ENCODE results near the gene COPZ2. TPM values are rescaled to one million over a fixed set of nuclear protein-coding genes. Genes with fewer than 3 reads are reported as not detected.
"Not testable (repeated sequence)": the region's sequence is repeated elsewhere in the genome, so short reads cannot be mapped to it uniquely, and the experiment has no call there.

COPZ2 gene
- total RNA-seq, 1 donor from 2014 or later: 50.6 TPM

DNA sequence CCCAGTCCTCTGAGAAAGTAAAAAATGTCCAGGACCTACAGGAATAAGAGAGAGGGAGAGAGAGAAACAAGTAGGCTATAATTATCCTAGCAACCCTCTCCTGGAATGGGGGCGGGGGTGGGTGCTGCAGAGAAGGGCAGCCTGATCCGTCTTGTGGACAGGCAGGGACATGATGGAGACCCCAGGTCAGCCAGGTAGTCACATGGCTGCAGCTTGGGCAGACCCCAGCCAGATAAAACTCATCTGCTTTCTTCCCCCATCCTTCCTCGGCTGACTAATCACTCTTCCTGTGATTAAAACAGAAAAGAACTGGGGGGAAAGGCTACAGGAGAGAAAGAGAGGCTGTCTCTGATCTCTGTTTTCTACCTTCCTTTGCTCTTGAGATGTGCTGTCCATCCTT, 32.6 kb downstream of the COPZ2 start:
- Histone ChIP-seq H3K36me3 (no peaks in the 10 kb centered on the region), H3K9me3 (replicated peaks) (no peaks in the 10 kb centered on the region), H3K4me3 (no peak overlapping the region), H3K27ac (replicated peaks) (no peak overlapping the region), H3K4me1 (peaks cover 13% of the 10 kb centered on the region), H3K27me3 (ENCODE audit: low read depth) (peaks cover 23% of the 10 kb centered on the region)
- no peak for DNase-seq
- intact Hi-C loops (cut with micrococcal nuclease): no loop called here
- TF ChIP-seq, protein P1, sequence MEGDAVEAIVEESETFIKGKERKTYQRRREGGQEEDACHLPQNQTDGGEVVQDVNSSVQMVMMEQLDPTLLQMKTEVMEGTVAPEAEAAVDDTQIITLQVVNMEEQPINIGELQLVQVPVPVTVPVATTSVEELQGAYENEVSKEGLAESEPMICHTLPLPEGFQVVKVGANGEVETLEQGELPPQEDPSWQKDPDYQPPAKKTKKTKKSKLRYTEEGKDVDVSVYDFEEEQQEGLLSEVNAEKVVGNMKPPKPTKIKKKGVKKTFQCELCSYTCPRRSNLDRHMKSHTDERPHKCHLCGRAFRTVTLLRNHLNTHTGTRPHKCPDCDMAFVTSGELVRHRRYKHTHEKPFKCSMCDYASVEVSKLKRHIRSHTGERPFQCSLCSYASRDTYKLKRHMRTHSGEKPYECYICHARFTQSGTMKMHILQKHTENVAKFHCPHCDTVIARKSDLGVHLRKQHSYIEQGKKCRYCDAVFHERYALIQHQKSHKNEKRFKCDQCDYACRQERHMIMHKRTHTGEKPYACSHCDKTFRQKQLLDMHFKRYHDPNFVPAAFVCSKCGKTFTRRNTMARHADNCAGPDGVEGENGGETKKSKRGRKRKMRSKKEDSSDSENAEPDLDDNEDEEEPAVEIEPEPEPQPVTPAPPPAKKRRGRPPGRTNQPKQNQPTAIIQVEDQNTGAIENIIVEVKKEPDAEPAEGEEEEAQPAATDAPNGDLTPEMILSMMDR (IDR thresholded peaks at IDR 0.05; ENCODE audit: borderline replicate concordance): no peak

GRCh38 chr17:48003417-48004151, 34.0 kb downstream of the COPZ2 start:
- intact Hi-C loops (cut with micrococcal nuclease): no loop called here
- Histone ChIP-seq H3K36me3 (no peaks in the 10 kb centered on the region), H3K27ac (replicated peaks) (no peak overlapping the region), H3K27me3 (ENCODE audit: low read depth) (peaks cover 9% of the 10 kb centered on the region), H3K4me1 (peaks cover 13% of the 10 kb centered on the region), H3K4me3 (no peak overlapping the region), H3K9me3 (replicated peaks) (no peaks in the 10 kb centered on the region)
- TF ChIP-seq, protein P1 (IDR thresholded peaks at IDR 0.05; ENCODE audit: borderline replicate concordance): no peak
- no peak for DNase-seq

GRCh38 chr17:48002916-48003416, 34.6 kb downstream of the COPZ2 start:
- H3K4me1 ChIP-seq: peaks cover 13% of the 10 kb centered on the region
- peaks cover 2% of the 10 kb centered on the region for H3K27me3 ChIP-seq (ENCODE audit: low read depth)
- H3K4me3 ChIP-seq: no peak overlapping the region
- TF ChIP-seq, protein P1 (IDR thresholded peaks at IDR 0.05; ENCODE audit: borderline replicate concordance): no peak
- H3K36me3 ChIP-seq: no peaks in the 10 kb centered on the region
- H3K27ac ChIP-seq (replicated peaks): peak overlapping the region; percentile 61
- H3K9me3 ChIP-seq (replicated peaks): no peaks in the 10 kb centered on the region
- DNase-seq: no peak
- intact Hi-C loops (cut with micrococcal nuclease): no loop called here

- H3K4me3 ChIP-seq: no peak overlapping the region
- H3K27me3 ChIP-seq (ENCODE audit: low read depth): no peaks in the 10 kb centered on the region
- TF ChIP-seq, protein P1 (IDR thresholded peaks at IDR 0.05; ENCODE audit: borderline replicate concordance): no peak
- DNase-seq: no peak
- peaks cover 13% of the 10 kb centered on the region for H3K4me1 ChIP-seq
- no peaks in the 10 kb centered on the region for H3K36me3 ChIP-seq
- intact Hi-C loops (cut with micrococcal nuclease): no loop called here
- peak overlapping the region; percentile 61 for H3K27ac ChIP-seq (replicated peaks)
- no peaks in the 10 kb centered on the region for H3K9me3 ChIP-seq (replicated peaks)
These were observed 35.2 kb downstream of the COPZ2 start for GRCh38 chr17:48002266-48002915.

DNA sequence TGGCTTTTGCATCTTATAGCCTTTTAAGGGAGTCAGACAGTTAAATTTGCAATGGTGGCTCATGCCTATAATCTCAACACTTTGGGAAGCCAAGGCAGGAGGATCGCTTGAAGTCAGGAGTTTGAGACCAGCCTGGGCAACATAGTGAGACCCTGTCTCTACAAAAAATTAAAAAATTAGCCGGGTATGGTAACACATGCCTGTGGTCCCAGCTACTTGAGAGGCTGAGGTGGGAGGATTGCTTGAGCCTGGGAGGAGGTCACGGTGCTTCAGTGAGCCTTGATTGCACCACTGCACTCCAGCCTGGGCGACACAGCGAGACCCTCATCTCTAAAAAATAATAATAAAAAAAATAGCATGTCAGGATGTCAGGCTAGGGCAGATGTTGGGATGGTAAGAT, 35.9 kb downstream of the COPZ2 start:
- Histone ChIP-seq H3K27ac (replicated peaks) (peak overlapping the region; percentile 61), H3K4me1 (peaks cover 13% of the 10 kb centered on the region)
- DNase-seq; H3K9me3 ChIP-seq (replicated peaks); intact Hi-C loops (cut with micrococcal nuclease); H3K4me3 ChIP-seq; H3K27me3 ChIP-seq (ENCODE audit: low read depth); H3K36me3 ChIP-seq: not testable (repeated sequence)

- Histone ChIP-seq H3K4me1 (peaks cover 13% of the 10 kb centered on the region), H3K36me3 (no peaks in the 10 kb centered on the region), H3K4me3 (no peak overlapping the region), H3K27ac (replicated peaks) (no peak overlapping the region), H3K27me3 (ENCODE audit: low read depth) (no peaks in the 10 kb centered on the region), H3K9me3 (replicated peaks) (no peaks in the 10 kb centered on the region)
- TF ChIP-seq, protein P1 (IDR thresholded peaks at IDR 0.05; ENCODE audit: borderline replicate concordance): no peak
- intact Hi-C loops (cut with micrococcal nuclease): no loop called here
- DNase-seq: no peak
These were observed 36.4 kb downstream of the COPZ2 start for GRCh38 chr17:48001197-48001596.

Data from left ventricle myocardium inferior (tissue), 1 donor.